Upper lobe of left lung (tissue), 4 donors: ENCODE results near the gene AFTPH.

Experiments used
- POLR2A ChIP-seq, 4 donors: fragments of 450-650 bp; IDR thresholded peaks; one replicate each; pipeline ENCODE4 v1.5.1; 2016 to 2017; ENCODE audit warnings: antibody characterized with exemption in 4 of 4, mild to moderate bottlenecking in 2 of 4
- POLR2AphosphoS5 ChIP-seq, 2 donors: sonication (generic); formaldehyde crosslinking; IDR thresholded peaks; one replicate each; pipeline ENCODE4 v1.5.1; 2017; ENCODE audit warnings: antibody characterized with exemption in 2 of 2
- TF ChIP-seq, protein P1 (sequence below), 6 experiments: fragments of 450-650 bp in 4 of 6; fragments of 200-600 bp in 2 of 6; sonication (generic) in 2 of 6; IDR thresholded peaks; one replicate each; pipeline ENCODE4 v1.5.1; 2016 to 2019; ENCODE audit warnings: antibody characterized with exemption in 6 of 6

- TF ChIP-seq POLR2A (IDR thresholded peaks at IDR 0.05), result no peak
- TF ChIP-seq, protein P1, sequence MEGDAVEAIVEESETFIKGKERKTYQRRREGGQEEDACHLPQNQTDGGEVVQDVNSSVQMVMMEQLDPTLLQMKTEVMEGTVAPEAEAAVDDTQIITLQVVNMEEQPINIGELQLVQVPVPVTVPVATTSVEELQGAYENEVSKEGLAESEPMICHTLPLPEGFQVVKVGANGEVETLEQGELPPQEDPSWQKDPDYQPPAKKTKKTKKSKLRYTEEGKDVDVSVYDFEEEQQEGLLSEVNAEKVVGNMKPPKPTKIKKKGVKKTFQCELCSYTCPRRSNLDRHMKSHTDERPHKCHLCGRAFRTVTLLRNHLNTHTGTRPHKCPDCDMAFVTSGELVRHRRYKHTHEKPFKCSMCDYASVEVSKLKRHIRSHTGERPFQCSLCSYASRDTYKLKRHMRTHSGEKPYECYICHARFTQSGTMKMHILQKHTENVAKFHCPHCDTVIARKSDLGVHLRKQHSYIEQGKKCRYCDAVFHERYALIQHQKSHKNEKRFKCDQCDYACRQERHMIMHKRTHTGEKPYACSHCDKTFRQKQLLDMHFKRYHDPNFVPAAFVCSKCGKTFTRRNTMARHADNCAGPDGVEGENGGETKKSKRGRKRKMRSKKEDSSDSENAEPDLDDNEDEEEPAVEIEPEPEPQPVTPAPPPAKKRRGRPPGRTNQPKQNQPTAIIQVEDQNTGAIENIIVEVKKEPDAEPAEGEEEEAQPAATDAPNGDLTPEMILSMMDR (IDR thresholded peaks at IDR 0.05), result no peak
- no peak for TF ChIP-seq POLR2AphosphoS5 (IDR thresholded peaks at IDR 0.05)
These were observed 100.7 kb downstream of the AFTPH start for GRCh38 chr2:64624862-64625261.
